GM13977 (cell line): ENCODE measurements around the gene ARHGEF16.

Experiments used
- DNase-seq: peaks from one replicate; pipeline ENCODE4 v3.0.0; 2012; ENCODE audit warnings: low spot score
- in situ Hi-C: fragments of 300-500 bp; cut with MboI; formaldehyde crosslinking; loops from one replicate; pipeline ENCODE4 v1.12.0; 2022; ENCODE audit warnings: low sequenced_read_pairs, low pct_unique_long_range_greater_than_20kb, mixed read lengths, inconsistent platforms; ENCODE audit not compliant: unreplicated experiment
- TF ChIP-seq, protein P1 (sequence below): IDR thresholded peaks from 2 replicates; pipeline ENCODE4 v1.5.1; 2012; ENCODE audit warnings: mild to moderate bottlenecking, control low read depth; ENCODE audit not compliant: insufficient read depth; ENCODE audit errors: extremely low read depth, missing control alignments

The ARHGEF16 gene

DNA sequence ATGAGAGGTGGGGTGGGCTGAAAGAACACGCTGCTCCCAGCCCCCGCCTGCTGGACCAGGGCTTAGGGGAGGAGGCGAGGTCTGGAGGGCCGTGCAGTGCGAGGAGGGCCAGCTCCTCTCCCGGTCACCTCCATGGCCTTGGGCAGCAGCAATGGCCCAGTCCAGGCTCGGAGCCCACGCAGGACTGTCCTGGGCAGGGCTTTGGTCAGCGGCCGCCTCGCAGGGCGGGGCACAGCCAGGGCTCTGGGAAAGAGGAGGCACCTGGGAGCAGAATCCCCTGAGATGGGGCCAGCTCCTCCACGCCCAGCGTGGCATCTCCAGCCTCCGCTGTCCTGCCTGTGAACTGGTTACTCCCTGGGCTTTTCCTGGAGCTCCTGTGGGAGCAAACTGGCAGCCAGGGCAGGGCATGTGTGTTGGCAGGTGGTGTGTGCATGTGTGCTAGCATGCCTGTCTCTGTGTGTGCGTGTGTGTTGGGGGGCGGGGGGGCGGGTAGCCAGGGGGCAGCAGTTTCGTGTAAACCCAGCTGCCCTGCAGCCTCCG is 27.4 kb downstream of the ARHGEF16 start:
- no peak for DNase-seq
- in situ Hi-C loops = no loop called here
- TF ChIP-seq, protein P1, sequence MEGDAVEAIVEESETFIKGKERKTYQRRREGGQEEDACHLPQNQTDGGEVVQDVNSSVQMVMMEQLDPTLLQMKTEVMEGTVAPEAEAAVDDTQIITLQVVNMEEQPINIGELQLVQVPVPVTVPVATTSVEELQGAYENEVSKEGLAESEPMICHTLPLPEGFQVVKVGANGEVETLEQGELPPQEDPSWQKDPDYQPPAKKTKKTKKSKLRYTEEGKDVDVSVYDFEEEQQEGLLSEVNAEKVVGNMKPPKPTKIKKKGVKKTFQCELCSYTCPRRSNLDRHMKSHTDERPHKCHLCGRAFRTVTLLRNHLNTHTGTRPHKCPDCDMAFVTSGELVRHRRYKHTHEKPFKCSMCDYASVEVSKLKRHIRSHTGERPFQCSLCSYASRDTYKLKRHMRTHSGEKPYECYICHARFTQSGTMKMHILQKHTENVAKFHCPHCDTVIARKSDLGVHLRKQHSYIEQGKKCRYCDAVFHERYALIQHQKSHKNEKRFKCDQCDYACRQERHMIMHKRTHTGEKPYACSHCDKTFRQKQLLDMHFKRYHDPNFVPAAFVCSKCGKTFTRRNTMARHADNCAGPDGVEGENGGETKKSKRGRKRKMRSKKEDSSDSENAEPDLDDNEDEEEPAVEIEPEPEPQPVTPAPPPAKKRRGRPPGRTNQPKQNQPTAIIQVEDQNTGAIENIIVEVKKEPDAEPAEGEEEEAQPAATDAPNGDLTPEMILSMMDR = no peak

DNA sequence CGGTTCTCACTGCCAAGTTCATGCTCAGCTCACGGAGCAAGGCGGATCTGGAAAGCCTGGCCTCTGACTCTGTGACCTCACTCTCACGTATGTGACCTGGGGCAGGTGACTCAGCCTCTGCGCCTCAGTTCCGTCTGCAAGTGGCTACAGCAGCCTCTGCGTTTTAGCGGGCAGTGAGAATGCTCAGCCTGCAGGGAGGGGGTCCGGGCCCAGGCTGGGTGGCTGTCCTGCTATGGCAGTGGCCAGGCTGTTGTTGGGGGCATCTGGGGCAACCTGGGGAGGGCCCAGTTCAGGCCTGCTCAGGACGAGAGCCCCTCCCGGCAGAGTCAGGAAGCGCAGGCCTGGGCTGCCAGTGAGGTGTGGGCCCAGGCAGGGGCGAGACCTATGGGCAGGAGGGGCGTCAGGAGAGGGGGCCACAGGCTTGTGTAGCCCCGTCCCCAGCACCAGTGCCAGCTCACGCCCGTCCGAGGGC is 27.9 kb downstream of the ARHGEF16 start:
- in situ Hi-C loops = no loop called here
- TF ChIP-seq, protein P1 = no peak
- no peak for DNase-seq

DNA sequence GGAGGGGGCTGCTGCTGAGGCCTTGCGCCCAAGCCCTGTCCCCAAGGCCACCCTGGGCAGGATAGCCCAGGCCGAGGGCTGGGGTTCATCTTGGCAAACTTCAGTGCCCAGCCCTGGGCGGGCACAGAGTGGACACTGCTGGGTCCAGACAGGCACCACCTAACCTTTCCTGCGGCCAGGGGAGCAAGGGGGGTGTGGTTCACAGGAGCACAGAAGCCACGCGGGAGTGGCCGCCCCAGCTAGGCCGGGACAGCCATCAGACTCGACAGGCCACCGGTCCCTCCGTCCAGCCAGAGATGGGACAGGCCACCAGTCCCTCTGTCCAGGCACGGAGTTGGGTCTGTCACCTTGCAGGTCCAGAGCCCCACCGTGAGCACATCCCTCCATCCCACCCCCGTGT is 28.9 kb downstream of the ARHGEF16 start:
- in situ Hi-C loops = no loop called here
- TF ChIP-seq, protein P1 = no peak
- no peak for DNase-seq

DNA sequence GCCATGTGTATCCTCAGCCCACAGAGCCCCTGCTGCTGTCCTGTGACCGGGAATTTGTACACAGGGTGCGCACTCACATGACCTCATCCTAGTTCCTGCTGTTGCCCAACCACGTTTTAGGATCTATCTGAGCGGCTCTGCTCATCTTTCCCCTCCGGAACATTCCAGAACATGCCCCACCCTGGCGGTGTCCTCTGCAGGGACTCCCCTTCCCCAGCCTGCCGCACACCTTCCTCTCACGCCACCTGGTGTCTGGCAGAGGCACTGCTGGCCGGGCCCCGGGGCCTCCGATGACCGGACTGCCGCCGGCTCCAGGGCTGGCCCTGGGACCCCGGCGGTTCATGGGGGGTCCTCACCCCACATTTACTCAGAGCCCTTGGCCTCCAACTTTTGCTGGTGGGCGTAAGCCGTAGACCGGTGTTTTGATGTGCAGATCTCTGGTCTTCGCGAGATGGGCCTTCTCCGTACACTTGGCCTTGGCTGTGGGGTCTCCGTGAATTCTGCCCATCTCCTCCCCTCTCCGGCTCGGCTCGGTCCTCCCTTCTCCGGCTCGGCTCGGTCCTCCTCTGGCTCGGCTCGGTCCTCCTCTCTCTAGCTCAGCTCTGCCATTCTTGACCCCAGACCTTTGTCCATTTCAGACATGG is 29.5 kb downstream of the ARHGEF16 start:
- in situ Hi-C loops = no loop called here
- peak; percentile 83 for DNase-seq
- TF ChIP-seq, protein P1 = peak; percentile 88

DNA sequence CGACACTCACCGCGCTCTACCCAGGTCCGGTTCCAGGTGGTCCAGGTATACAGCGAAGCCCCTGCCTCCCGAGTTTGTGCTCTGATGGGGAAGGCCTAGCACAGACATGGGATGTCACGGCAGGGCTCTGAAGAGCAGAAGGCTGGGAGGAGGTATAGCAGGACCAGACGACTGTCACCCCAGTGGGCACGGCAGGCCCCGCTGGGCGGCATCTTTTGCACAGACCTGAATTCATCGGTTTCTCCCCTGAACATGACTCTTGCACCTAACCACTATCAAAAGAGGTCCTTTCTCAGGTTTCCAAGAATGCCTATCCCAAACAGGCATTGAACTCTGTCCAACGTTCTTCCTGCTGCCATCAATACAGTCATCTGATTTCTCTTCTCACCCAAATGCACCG is 30.6 kb downstream of the ARHGEF16 start:
- TF ChIP-seq, protein P1 = no peak
- in situ Hi-C loops = no loop called here
- DNase-seq = no peak

DNA sequence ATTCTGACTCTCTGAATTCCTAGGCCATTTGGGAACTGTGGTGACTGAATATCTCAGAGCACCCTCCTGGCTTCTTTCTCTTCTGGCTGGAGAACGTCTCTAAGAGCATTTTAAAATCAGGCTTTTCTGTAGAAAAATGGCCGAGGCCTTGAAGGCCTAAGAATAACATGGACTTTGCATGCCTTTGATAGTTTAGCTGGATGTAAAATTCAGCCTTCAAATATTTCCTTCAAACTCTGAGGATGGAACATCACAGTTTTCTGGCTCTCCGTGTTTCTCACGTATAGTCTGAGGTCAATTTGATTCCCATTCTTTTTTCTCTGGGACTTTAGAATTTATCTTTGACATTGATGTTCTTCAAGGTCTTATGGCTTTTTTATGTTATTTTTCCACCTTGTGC is 34.0 kb downstream of the ARHGEF16 start:
- TF ChIP-seq, protein P1 = no peak
- DNase-seq = no peak
- in situ Hi-C loops = no loop called here
